Activated CD8-positive, alpha-beta T cell treated with anti-CD3 and anti-CD28 coated beads for 36 hours (primary cell): ENCODE measurements around the gene TAB2. TPM values are rescaled to one million over a fixed set of nuclear protein-coding genes. Genes with fewer than 3 reads are reported as not detected.

ENCODE experiments used
- ATAC-seq: fragments of 200-7000 bp; cut with Tn5 transposase; one replicate; pipeline ENCODE4 v1.10.0; 2021; ENCODE audit warnings: mild to moderate bottlenecking, moderate library complexity
- CTCF ChIA-PET: fragments of 350-600 bp; sonication (Branson Sonifier 250); formaldehyde crosslinking; loops from one replicate; lab custom pipeline; 2021; ENCODE audit warnings: antibody characterized with exemption; lab: Charles Lee
- POLR2A ChIA-PET: fragments of 350-600 bp; sonication (Branson Sonifier 250); formaldehyde crosslinking; loops from one replicate; lab custom pipeline; 2021; ENCODE audit warnings: antibody characterized with exemption; lab: Charles Lee
- DNase-seq: peaks from one replicate; pipeline ENCODE4 v3.0.0-alpha.2; 2020
- H3K27ac Mint-ChIP-seq: one replicate; pipeline ENCODE4 v1.8.0; 2021; ENCODE audit warnings: mild to moderate bottlenecking, mixed read lengths
- H3K27me3 Mint-ChIP-seq: one replicate; pipeline ENCODE4 v1.8.0; 2021; ENCODE audit warnings: mixed read lengths
- H3K36me3 Mint-ChIP-seq: one replicate; pipeline ENCODE4 v1.8.0; 2021; ENCODE audit warnings: low read depth, mixed read lengths
- H3K4me1 Mint-ChIP-seq: one replicate; pipeline ENCODE4 v1.8.0; 2021; ENCODE audit warnings: low read depth, mixed read lengths
- H3K4me3 Mint-ChIP-seq: one replicate; pipeline ENCODE4 v1.8.0; 2021; ENCODE audit warnings: mild to moderate bottlenecking, moderate library complexity, mixed read lengths
- H3K9me3 Mint-ChIP-seq: one replicate; pipeline ENCODE4 v1.8.0; 2021; ENCODE audit warnings: mixed read lengths
- CTCF ChIP-seq: fragments of 200-600 bp; IDR thresholded peaks from one replicate; pipeline ENCODE4 v1.8.0; 2022; ENCODE audit warnings: antibody characterized with exemption, mild to moderate bottlenecking
- intact Hi-C: fragments of 100-400 bp; cut with micrococcal nuclease; formaldehyde crosslinking; loops from one replicate; pipeline ENCODE4 v1.10.0; 2022
- total RNA-seq, 2 experiments: library from RNA; stranded (reverse); gene quantifications; one replicate each; pipeline ENCODE4 v1.2.3, GENCODE V29; 2021

Gene TAB2
- total RNA-seq, 2 experiments from 2014 or later, result 64.8 to 69.1 TPM

- intact Hi-C loops, result no loop called here
- H3K27me3 Mint-ChIP-seq, result no peaks in the 10 kb centered on the region
Observed at GRCh38 chr6:149305372-149305771, 12.1 kb upstream of the TAB2 start.

GRCh38 chr6:149306967-149307366, 10.5 kb upstream of the TAB2 start:
- ChIA-PET CTCF (no interaction called here), POLR2A (no interaction called here)
- DNase-seq (no peak), ATAC-seq (no peak)
- no peak for TF ChIP-seq CTCF
- no peaks in the 10 kb centered on the region for H3K9me3 Mint-ChIP-seq
- H3K27ac Mint-ChIP-seq, result no peak overlapping the region
- H3K36me3 Mint-ChIP-seq, result no peaks in the 10 kb centered on the region
- intact Hi-C loops, result no loop called here
- H3K27me3 Mint-ChIP-seq, result no peaks in the 10 kb centered on the region
- H3K4me1 Mint-ChIP-seq, result peaks cover 8% of the 10 kb centered on the region
- no peak overlapping the region for H3K4me3 Mint-ChIP-seq

More at GRCh38 chr6:149305372-149305771, 12.1 kb upstream of the TAB2 start:
- TF ChIP-seq CTCF, result no peak
- ChIA-PET CTCF (interaction anchor here (1.0 kb wide), 1 partner anchor 116 kb away, joined by 3 read pairs; no protein-coding TSS in a partner anchor), POLR2A (interaction anchor here (1.2 kb wide), 1 partner anchor 10 kb away, joined by 5 read pairs; no protein-coding TSS in a partner anchor)
- Mint-ChIP-seq H3K4me1 (peaks cover 8% of the 10 kb centered on the region), H3K27ac (no peak overlapping the region), H3K4me3 (no peak overlapping the region), H3K9me3 (no peaks in the 10 kb centered on the region), H3K36me3 (no peaks in the 10 kb centered on the region)
- ATAC-seq (no peak), DNase-seq (no peak)

GRCh38 chr6:149311293-149311692, 6.2 kb upstream of the TAB2 start:
- H3K36me3 Mint-ChIP-seq, result no peaks in the 10 kb centered on the region
- ChIA-PET CTCF (no interaction called here), POLR2A (no interaction called here)
- no peak for ATAC-seq
- no peak for DNase-seq
- intact Hi-C loops, result no loop called here
- no peak for TF ChIP-seq CTCF
- no peaks in the 10 kb centered on the region for H3K9me3 Mint-ChIP-seq
- no peak overlapping the region for H3K4me3 Mint-ChIP-seq
- peaks cover 14% of the 10 kb centered on the region for H3K4me1 Mint-ChIP-seq
- H3K27me3 Mint-ChIP-seq, result no peaks in the 10 kb centered on the region
- H3K27ac Mint-ChIP-seq, result no peak overlapping the region

- H3K4me1 Mint-ChIP-seq, result peaks cover 14% of the 10 kb centered on the region
- intact Hi-C loops, result no loop called here
- ChIA-PET POLR2A (no interaction called here), CTCF (no interaction called here)
- H3K4me3 Mint-ChIP-seq, result no peak overlapping the region
- H3K9me3 Mint-ChIP-seq, result no peaks in the 10 kb centered on the region
- no peaks in the 10 kb centered on the region for H3K36me3 Mint-ChIP-seq
- no peak for TF ChIP-seq CTCF
- ATAC-seq, result no peak
- no peak overlapping the region for H3K27ac Mint-ChIP-seq
- DNase-seq, result no peak
- no peaks in the 10 kb centered on the region for H3K27me3 Mint-ChIP-seq
Observed at GRCh38 chr6:149311766-149312165, 5.7 kb upstream of the TAB2 start.

- no peak for DNase-seq
- Mint-ChIP-seq H3K9me3 (no peaks in the 10 kb centered on the region), H3K4me3 (no peak overlapping the region), H3K4me1 (peaks cover 14% of the 10 kb centered on the region), H3K27ac (no peak overlapping the region), H3K36me3 (no peaks in the 10 kb centered on the region), H3K27me3 (no peaks in the 10 kb centered on the region)
- POLR2A ChIA-PET, result no interaction called here
- no peak for TF ChIP-seq CTCF
- CTCF ChIA-PET, result no interaction called here
- no peak for ATAC-seq
- intact Hi-C loops, result no loop called here
Observed at GRCh38 chr6:149313070-149313469, 4.4 kb upstream of the TAB2 start.
